ENCODE data around the gene WDR91. TPM values are rescaled to one million over a fixed set of nuclear protein-coding genes. Genes with fewer than 3 reads are reported as not detected.

Gene WDR91
- total and polyA plus RNA-seq, 8 donors = 17.8 to 47.9 (median 26.5) TPM

DNA sequence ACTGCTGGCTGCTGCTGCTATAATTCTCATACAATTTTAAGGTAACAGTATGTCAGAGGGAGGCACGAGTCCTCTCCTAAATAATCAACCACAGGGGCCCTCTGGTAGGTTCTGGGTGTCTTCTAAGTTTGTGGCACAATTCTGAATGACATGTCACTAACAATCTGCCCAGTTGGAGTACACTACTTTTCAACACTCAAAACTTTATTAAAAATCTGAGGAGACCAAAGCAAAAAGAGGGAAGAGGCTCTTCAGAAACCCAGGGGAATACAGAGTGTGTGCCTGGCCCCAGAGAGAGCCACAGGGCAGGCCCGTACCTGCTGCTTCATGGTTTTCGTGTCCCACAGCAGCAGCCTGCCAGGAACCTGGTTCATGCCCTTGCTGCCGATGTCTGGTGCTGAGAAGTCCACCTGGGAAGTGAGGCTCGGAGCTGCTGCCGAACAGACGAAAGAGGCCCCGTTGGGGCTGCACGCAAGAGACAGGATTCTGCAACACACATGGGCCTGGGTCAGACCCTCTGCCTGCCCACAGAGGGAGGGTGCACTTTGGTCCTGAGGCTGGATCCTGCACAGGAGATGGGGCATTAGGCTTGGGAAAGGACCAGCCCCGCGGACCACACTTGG is 18.3 kb downstream of the WDR91 start:
- H3K36me3 ChIP-seq = peaks cover 0 to 60% (median 12%) of the 10 kb centered on the region in 3 donors
- no peak for FAIRE-seq
- H3K27ac ChIP-seq = peak overlapping the region in 3 of 4 donors; percentile 33 to 48 (median 48)

DNA sequence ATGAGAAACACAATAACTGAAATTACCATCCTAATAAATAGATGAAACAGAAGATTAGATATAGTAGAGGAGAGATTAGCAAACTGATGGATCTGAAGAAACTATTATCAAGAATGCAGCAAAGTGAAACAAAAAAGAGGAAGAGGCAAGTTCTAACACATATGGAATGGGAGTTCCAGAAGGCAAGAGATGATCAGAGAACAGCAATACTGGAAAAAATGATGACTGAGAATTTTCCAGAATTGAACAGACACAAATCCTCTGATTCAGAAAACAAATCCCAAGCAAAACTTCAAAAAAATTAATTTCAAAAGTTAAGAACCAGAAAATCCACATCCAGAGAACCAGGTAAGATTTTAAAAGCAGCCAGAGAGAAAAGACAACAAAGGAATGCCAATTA is 20.6 kb downstream of the WDR91 start:
- ATAC-seq (no peak), FAIRE-seq (no peak), DNase-seq (no peak)
- Histone ChIP-seq H3K27me3 (no peaks in the 10 kb centered on the region), H3K9me3 (no peaks in the 10 kb centered on the region), H3K4me1 (peaks cover 0 to 16% (median 13%) of the 10 kb centered on the region in 3 donors), H3K36me3 (peaks cover 3 to 58% (median 16%) of the 10 kb centered on the region in 3 donors), H3K27ac (no peak overlapping the region), H3K4me3 (no peak overlapping the region)
- TF ChIP-seq, protein P1, sequence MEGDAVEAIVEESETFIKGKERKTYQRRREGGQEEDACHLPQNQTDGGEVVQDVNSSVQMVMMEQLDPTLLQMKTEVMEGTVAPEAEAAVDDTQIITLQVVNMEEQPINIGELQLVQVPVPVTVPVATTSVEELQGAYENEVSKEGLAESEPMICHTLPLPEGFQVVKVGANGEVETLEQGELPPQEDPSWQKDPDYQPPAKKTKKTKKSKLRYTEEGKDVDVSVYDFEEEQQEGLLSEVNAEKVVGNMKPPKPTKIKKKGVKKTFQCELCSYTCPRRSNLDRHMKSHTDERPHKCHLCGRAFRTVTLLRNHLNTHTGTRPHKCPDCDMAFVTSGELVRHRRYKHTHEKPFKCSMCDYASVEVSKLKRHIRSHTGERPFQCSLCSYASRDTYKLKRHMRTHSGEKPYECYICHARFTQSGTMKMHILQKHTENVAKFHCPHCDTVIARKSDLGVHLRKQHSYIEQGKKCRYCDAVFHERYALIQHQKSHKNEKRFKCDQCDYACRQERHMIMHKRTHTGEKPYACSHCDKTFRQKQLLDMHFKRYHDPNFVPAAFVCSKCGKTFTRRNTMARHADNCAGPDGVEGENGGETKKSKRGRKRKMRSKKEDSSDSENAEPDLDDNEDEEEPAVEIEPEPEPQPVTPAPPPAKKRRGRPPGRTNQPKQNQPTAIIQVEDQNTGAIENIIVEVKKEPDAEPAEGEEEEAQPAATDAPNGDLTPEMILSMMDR (IDR thresholded peaks at IDR 0.05) = no peak
- intact Hi-C loops (cut with DNase I) = no loop called here

More for the DNA sequence above, 18.3 kb downstream of the WDR91 start:
- 69% methylated on average over 11 of the region's 11 CpGs for WGBS, 2 donors
- Histone ChIP-seq H3K9me3 (no peaks in the 10 kb centered on the region), H3K4me1 (peaks cover 0 to 16% (median 13%) of the 10 kb centered on the region in 3 donors), H3K27me3 (no peaks in the 10 kb centered on the region), H3K4me3 (no peak overlapping the region)
- TF ChIP-seq, protein P1 (IDR thresholded peaks at IDR 0.05) = no peak
- ATAC-seq (peak in 1 of 4 donors; percentile 5), DNase-seq (no peak)
- intact Hi-C loops (cut with DNase I) = no loop called here

DNA sequence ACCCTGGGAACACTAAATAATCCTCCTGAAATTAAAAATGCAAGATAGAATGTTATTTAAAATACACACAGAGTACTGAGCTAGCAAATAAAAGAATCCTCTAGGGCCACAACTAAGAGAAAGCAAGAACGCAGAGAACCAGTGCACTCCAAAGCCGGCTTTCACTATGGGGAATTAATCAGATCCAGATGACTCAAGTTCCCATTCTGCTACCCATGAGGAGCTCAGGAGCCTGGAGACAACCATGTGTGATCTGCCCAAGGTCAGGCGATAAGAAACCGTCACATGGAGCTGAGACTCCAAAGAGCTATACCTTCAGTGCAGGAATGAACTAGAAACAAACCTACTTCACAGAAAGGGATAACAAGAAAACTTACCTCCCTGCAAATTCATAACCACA is 21.4 kb downstream of the WDR91 start:
- peaks cover 7 to 58% (median 19%) of the 10 kb centered on the region in 3 donors for H3K36me3 ChIP-seq

DNA sequence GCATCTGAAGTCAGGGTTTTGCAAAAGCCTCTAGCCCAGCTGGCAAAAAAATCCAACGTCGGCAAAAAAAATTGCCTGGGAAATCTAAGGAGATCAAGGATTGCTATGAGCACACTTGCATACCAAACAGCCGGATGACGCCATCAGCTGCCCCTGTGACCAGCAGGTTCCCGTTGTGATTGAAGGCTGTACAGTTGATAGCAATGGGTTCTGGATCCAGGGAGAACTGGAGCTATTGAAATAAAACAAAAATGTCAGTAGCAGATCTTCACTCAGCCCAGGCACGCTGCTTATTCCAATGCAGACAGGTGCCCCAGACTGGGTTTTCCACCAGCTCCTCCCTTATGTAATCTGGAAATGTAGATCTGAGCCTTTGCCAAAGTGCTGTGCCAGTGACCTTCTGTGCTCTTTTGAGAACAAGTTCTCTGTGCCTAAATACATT is 22.1 kb downstream of the WDR91 start:
- WGBS, 2 donors = 31 to 39% methylated on average over 6 of the region's 6 CpGs

More for the DNA sequence above, 21.4 kb downstream of the WDR91 start:
- no peaks in the 10 kb centered on the region for H3K27me3 ChIP-seq
- no peak for FAIRE-seq
- no peaks in the 10 kb centered on the region for H3K9me3 ChIP-seq
- 42 to 47% methylated on average over 4 of the region's 4 CpGs for WGBS, 2 donors
- peak overlapping the region; percentile 46 to 67 (median 63) for H3K27ac ChIP-seq
- ATAC-seq = peak in 3 of 4 donors; percentile 10 to 24 (median 19)
- H3K4me3 ChIP-seq = no peak overlapping the region
- H3K4me1 ChIP-seq = peaks cover 0 to 16% (median 13%) of the 10 kb centered on the region in 3 donors
- TF ChIP-seq, protein P1 (IDR thresholded peaks at IDR 0.05) = no peak
- intact Hi-C loops (cut with DNase I) = no loop called here
- no peak for DNase-seq

More for the DNA sequence above, 22.1 kb downstream of the WDR91 start:
- DNase-seq (peak in 4 of 6 donors; percentile 66 to 82 (median 75)), FAIRE-seq (no peak), ATAC-seq (peak; percentile 74 to 89 (median 87))
- Histone ChIP-seq H3K4me3 (no peak overlapping the region), H3K27me3 (no peaks in the 10 kb centered on the region), H3K27ac (peak overlapping the region; percentile 46 to 67 (median 63)), H3K9me3 (no peaks in the 10 kb centered on the region), H3K4me1 (peaks cover 0 to 16% (median 12%) of the 10 kb centered on the region in 3 donors), H3K36me3 (peaks cover 7 to 59% (median 19%) of the 10 kb centered on the region in 3 donors)
- TF ChIP-seq, protein P1 (IDR thresholded peaks at IDR 0.05) = no peak
- intact Hi-C loops (cut with DNase I) = no loop called here

Measured in pancreas (tissue), 10 donors.